Endodermal cell (in vitro differentiated cells): ENCODE data around the gene ANG. TPM values are rescaled to one million over a fixed set of nuclear protein-coding genes. Genes with fewer than 3 reads are reported as not detected.
"Not testable (repeated sequence)": the region's sequence is repeated elsewhere in the genome, so short reads cannot be mapped to it uniquely, and the experiment has no call there.

Experiments used
- DNase-seq: peaks from one replicate; pipeline ENCODE4 v3.0.0-alpha.2; 2017
- H3K27ac ChIP-seq: 2 replicates; pipeline ENCODE4 v1.5.1; 2013; ENCODE audit warnings: mild to moderate bottlenecking, low read depth, low read length, moderate library complexity
- H3K27me3 ChIP-seq: 2 replicates; pipeline ENCODE4 v1.6.1; 2013; ENCODE audit warnings: mild to moderate bottlenecking, low read length, moderate library complexity; ENCODE audit not compliant: insufficient read depth, control insufficient read depth, poor library complexity, severe bottlenecking
- H3K36me3 ChIP-seq: 2 replicates; pipeline ENCODE4 v1.7.0; 2013; ENCODE audit warnings: mild to moderate bottlenecking, low read length, moderate library complexity; ENCODE audit not compliant: control insufficient read depth, insufficient read depth
- H3K4me1 ChIP-seq: one replicate; pipeline ENCODE4 v1.7.0; 2013; ENCODE audit warnings: low read length; ENCODE audit not compliant: control insufficient read depth, insufficient read depth
- H3K4me3 ChIP-seq: 2 replicates; pipeline ENCODE4 v1.5.1; 2013; ENCODE audit warnings: mild to moderate bottlenecking, low read length, moderate library complexity
- H3K9ac ChIP-seq: 2 replicates; pipeline ENCODE4 v1.6.1; 2013; ENCODE audit warnings: mild to moderate bottlenecking, low read length, moderate library complexity; ENCODE audit not compliant: poor library complexity, severe bottlenecking; ENCODE audit errors: extremely low read depth
- H3K9me3 ChIP-seq: 2 replicates; pipeline ENCODE4 v1.6.1; 2013; ENCODE audit warnings: mild to moderate bottlenecking, low read length, moderate library complexity; ENCODE audit not compliant: control insufficient read depth
- H3K27ac Mint-ChIP-seq: 2 replicates; pipeline ENCODE4 v1.8.0; 2020; ENCODE audit warnings: mixed read lengths
- H3K27me3 Mint-ChIP-seq: 2 replicates; pipeline ENCODE4 v1.8.0; 2021; ENCODE audit warnings: mild to moderate bottlenecking, mixed read lengths; ENCODE audit not compliant: insufficient read depth
- H3K36me3 Mint-ChIP-seq: 2 replicates; pipeline ENCODE4 v1.8.0; 2020; ENCODE audit warnings: low read depth, mixed read lengths
- H3K4me1 Mint-ChIP-seq: 2 replicates; pipeline ENCODE4 v1.8.0; 2020; ENCODE audit warnings: mixed read lengths
- H3K4me3 Mint-ChIP-seq: 2 replicates; pipeline ENCODE4 v1.8.0; 2020; ENCODE audit warnings: mild to moderate bottlenecking, moderate library complexity, mixed read lengths
- H3K9me3 Mint-ChIP-seq: 2 replicates; pipeline ENCODE4 v1.8.0; 2020; ENCODE audit warnings: mild to moderate bottlenecking, mixed read lengths
- WGBS, 2 experiments: methylation state at CpG; one replicate each; pipeline versions ENCODE4 v1.1.5 to v1.1.7; 2013; ENCODE audit warnings: missing lambda C conversion rate in 2 of 2, mixed read lengths in 1 of 2; ENCODE audit not compliant: insufficient coverage in 1 of 2, insufficient read length in 1 of 2; 5-methylcytosine and 5-hydroxymethylcytosine counted together
- total RNA-seq, 2 donors: library from RNA; stranded (reverse); fragmentation: NEBNext Ultra II Directional in 1 of 2; extraction: Animal tissue kit (Norgen Biotek cat#: 25700) in 1 of 2; gene quantifications; 2 replicates in 1 of 2; 3 replicates in 1 of 2; pipeline ENCODE4 v1.2.1, GENCODE V29; 2021
- TF ChIP-seq, protein P1 (sequence below): fragments of 200-600 bp; sonication (generic); conservative IDR thresholded peaks from 2 replicates; pipeline ENCODE4 v1.5.0; 2021; ENCODE audit warnings: antibody characterized with exemption, mild to moderate bottlenecking

Gene ANG
- total RNA-seq, 2 donors from 2014 or later = 2.6 to 3.4 TPM

DNA sequence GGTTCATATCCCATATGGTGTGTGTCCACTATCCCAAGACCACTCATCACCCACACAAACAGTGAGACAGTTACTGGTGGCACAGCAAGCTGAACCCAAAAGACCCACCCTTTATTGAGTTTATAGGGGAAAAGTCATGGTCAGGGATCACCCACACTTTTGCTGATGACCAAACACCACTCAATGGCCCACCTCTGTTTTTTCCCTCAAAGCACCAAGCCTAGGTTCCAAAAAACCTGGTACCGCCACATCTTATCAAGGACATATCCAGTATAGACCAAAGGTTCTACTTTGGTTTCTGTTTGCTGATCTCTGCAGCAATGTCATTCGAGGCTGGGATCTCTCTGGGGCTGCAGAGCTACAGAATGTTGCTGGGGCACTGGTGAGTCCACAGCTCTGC is 27.4 kb upstream of the ANG start:
- peaks cover 69% of the 10 kb centered on the region for H3K27me3 Mint-ChIP-seq
- H3K27ac Mint-ChIP-seq = no peak overlapping the region
- WGBS, 2 experiments = 57 to 91% methylated on average over 1 to 2 of the region's 2 CpGs
- Histone ChIP-seq H3K27ac (no peak overlapping the region), H3K4me1 (no peaks in the 10 kb centered on the region), H3K36me3 (no peaks in the 10 kb centered on the region), H3K9me3 (no peaks in the 10 kb centered on the region), H3K4me3 (no peak overlapping the region), H3K27me3 (peaks cover 5% of the 10 kb centered on the region), H3K9ac (no peak overlapping the region)
- H3K4me1 Mint-ChIP-seq = peaks cover 5% of the 10 kb centered on the region
- no peak overlapping the region for H3K4me3 Mint-ChIP-seq
- TF ChIP-seq, protein P1, sequence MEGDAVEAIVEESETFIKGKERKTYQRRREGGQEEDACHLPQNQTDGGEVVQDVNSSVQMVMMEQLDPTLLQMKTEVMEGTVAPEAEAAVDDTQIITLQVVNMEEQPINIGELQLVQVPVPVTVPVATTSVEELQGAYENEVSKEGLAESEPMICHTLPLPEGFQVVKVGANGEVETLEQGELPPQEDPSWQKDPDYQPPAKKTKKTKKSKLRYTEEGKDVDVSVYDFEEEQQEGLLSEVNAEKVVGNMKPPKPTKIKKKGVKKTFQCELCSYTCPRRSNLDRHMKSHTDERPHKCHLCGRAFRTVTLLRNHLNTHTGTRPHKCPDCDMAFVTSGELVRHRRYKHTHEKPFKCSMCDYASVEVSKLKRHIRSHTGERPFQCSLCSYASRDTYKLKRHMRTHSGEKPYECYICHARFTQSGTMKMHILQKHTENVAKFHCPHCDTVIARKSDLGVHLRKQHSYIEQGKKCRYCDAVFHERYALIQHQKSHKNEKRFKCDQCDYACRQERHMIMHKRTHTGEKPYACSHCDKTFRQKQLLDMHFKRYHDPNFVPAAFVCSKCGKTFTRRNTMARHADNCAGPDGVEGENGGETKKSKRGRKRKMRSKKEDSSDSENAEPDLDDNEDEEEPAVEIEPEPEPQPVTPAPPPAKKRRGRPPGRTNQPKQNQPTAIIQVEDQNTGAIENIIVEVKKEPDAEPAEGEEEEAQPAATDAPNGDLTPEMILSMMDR = no peak
- no peaks in the 10 kb centered on the region for H3K9me3 Mint-ChIP-seq
- no peak for DNase-seq
- H3K36me3 Mint-ChIP-seq = no peaks in the 10 kb centered on the region

DNA sequence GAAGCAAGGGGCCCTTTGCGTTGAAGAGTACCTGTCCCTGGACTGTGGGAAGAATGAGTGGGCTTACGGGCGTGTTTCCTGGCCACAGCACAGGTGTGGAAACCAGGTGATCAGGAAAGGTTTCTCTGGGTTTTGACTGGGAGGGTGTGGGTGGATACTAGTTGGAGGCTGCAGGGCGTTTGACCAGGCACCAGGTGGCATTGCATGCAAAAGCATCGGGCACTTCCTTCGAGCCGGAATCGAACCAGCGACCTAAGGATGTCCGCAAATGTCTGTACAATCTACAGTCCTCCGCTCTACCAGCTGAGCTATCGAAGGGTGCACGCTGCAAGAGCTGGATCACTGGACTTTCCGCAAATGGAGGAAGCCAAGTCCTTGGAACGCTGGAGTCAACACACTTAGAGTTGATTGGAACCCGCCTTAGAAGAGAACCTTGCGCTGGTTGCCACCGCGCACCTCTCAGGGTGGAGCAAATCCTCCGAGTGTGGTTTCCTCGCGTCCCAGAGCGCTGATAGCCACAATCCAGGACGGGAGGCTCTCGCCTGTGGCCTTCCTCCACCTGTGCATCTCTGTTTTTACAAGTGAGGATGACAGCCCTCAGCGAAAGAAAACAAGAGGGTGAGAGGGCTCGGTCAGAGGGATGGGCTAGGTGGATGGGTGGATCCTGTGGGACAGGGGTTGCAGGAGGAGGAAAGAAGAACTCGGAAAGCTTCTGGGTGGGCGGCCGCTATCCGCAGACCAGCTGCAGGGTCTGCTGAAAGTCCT is 25.4 kb upstream of the ANG start:
- H3K27me3 Mint-ChIP-seq = peaks cover 66% of the 10 kb centered on the region
- peaks cover 2% of the 10 kb centered on the region for H3K4me1 Mint-ChIP-seq
- Histone ChIP-seq H3K36me3 (no peaks in the 10 kb centered on the region), H3K27me3 (no peaks in the 10 kb centered on the region), H3K9me3 (no peaks in the 10 kb centered on the region), H3K4me1 (no peaks in the 10 kb centered on the region), H3K9ac (no peak overlapping the region), H3K4me3 (peak overlapping the region; percentile 85), H3K27ac (no peak overlapping the region)
- peak overlapping the region; percentile 52 for H3K27ac Mint-ChIP-seq
- no peaks in the 10 kb centered on the region for H3K36me3 Mint-ChIP-seq
- H3K9me3 Mint-ChIP-seq = no peaks in the 10 kb centered on the region
- peak; percentile 94 for DNase-seq
- 3 to 5% methylated on average over 18 to 31 of the region's 31 CpGs for WGBS, 2 experiments
- peak overlapping the region; percentile 77 for H3K4me3 Mint-ChIP-seq
- TF ChIP-seq, protein P1 = peak; percentile 81

DNA sequence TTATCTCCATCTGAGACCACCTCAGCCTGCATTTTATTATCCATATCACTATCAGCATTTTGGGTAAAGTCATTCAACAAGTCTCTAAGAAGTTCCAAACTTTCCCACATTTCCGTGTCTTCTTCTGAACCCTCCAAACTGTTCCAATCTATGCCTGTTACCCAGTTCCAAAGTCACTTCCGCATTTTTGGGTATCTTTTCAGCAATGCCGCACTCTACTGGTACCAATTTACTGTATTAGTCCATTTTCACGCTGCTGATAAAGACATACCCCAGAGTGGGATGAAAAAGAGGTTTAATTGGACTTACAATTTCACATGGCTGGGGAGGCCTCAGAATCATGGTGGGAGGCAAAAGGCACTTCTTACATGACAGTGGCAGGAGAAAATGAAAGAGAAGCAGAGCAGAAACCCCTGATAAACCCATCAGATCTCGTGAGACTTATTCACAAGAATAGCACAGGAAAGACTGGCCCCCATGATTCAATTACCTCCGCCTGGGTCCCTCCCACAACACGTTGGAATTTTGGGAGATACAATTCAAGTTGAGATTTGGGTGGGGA is 22.1 kb upstream of the ANG start:
- H3K27ac Mint-ChIP-seq, H3K4me3 ChIP-seq, H3K4me1 ChIP-seq, H3K27me3 ChIP-seq, H3K9ac ChIP-seq, H3K36me3 Mint-ChIP-seq, H3K9me3 ChIP-seq, DNase-seq, H3K27ac ChIP-seq, H3K9me3 Mint-ChIP-seq, H3K4me3 Mint-ChIP-seq, H3K4me1 Mint-ChIP-seq, H3K36me3 ChIP-seq: not testable (repeated sequence)
- WGBS, 2 experiments = 86 to 88% methylated on average over 1 to 7 of the region's 7 CpGs
- peaks cover 41% of the 10 kb centered on the region for H3K27me3 Mint-ChIP-seq
